Parathyroid adenoma (tissue), 2 donors: ENCODE measurements around the gene BACH1.

ENCODE experiments used
- H2AFZ ChIP-seq: fragments of 300-600 bp; sonication (generic); one replicate; pipeline ENCODE4 v1.7.0; 2017; ENCODE audit warnings: antibody characterized with exemption, mild to moderate bottlenecking
- H3K27ac ChIP-seq: fragments of 300-600 bp; sonication (generic); one replicate; pipeline ENCODE4 v1.7.0; 2017
- H3K27me3 ChIP-seq: fragments of 300-600 bp; sonication (generic); one replicate; pipeline ENCODE4 v1.7.0; 2017; ENCODE audit warnings: low read length; ENCODE audit not compliant: control insufficient read depth, insufficient read depth
- H3K36me3 ChIP-seq: fragments of 300-600 bp; sonication (generic); one replicate; pipeline ENCODE4 v1.7.0; 2017; ENCODE audit warnings: low read length; ENCODE audit not compliant: control insufficient read depth, insufficient read depth
- H3K4me1 ChIP-seq: fragments of 300-600 bp; sonication (generic); one replicate; pipeline ENCODE4 v1.7.0; 2017; ENCODE audit warnings: control low read depth
- H3K4me2 ChIP-seq: fragments of 300-600 bp; sonication (generic); one replicate; pipeline ENCODE4 v1.7.0; 2017; ENCODE audit warnings: low read length
- H3K4me3 ChIP-seq: fragments of 300-600 bp; sonication (generic); one replicate; pipeline ENCODE4 v1.7.0; 2017; ENCODE audit warnings: low read depth, low read length
- H3K79me2 ChIP-seq: fragments of 300-600 bp; sonication (generic); one replicate; pipeline ENCODE4 v1.7.0; 2017; ENCODE audit warnings: control low read depth
- H3K9ac ChIP-seq: fragments of 300-600 bp; sonication (generic); one replicate; pipeline ENCODE4 v1.7.0; 2017; ENCODE audit warnings: mild to moderate bottlenecking
- H3K9me3 ChIP-seq: fragments of 300-600 bp; sonication (generic); one replicate; pipeline ENCODE4 v1.7.0; 2017; ENCODE audit warnings: low read length; ENCODE audit not compliant: control insufficient read depth
- TF ChIP-seq, protein P1 (sequence below): fragments of 300-600 bp; sonication (generic); IDR thresholded peaks from one replicate; pipeline ENCODE4 v1.7.0; 2017; ENCODE audit warnings: antibody characterized with exemption, mild to moderate bottlenecking
- donor health status: primary hyperparathyroidism.

Gene BACH1

GRCh38 chr21:29387598-29387997, 88.9 kb downstream of the BACH1 start:
- H3K27ac ChIP-seq: no peak overlapping the region
- H3K27me3 ChIP-seq: no peaks in the 10 kb centered on the region
- H3K9ac ChIP-seq: no peak overlapping the region
- H3K4me3 ChIP-seq: no peak overlapping the region
- no peaks in the 10 kb centered on the region for H3K79me2 ChIP-seq
- H3K4me1 ChIP-seq: no peaks in the 10 kb centered on the region
- TF ChIP-seq, protein P1, sequence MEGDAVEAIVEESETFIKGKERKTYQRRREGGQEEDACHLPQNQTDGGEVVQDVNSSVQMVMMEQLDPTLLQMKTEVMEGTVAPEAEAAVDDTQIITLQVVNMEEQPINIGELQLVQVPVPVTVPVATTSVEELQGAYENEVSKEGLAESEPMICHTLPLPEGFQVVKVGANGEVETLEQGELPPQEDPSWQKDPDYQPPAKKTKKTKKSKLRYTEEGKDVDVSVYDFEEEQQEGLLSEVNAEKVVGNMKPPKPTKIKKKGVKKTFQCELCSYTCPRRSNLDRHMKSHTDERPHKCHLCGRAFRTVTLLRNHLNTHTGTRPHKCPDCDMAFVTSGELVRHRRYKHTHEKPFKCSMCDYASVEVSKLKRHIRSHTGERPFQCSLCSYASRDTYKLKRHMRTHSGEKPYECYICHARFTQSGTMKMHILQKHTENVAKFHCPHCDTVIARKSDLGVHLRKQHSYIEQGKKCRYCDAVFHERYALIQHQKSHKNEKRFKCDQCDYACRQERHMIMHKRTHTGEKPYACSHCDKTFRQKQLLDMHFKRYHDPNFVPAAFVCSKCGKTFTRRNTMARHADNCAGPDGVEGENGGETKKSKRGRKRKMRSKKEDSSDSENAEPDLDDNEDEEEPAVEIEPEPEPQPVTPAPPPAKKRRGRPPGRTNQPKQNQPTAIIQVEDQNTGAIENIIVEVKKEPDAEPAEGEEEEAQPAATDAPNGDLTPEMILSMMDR: no peak
- H3K36me3 ChIP-seq: no peaks in the 10 kb centered on the region
- no peak overlapping the region for H2AFZ ChIP-seq
- H3K4me2 ChIP-seq: no peak overlapping the region
- H3K9me3 ChIP-seq: no peaks in the 10 kb centered on the region

GRCh38 chr21:29389136-29389535, 90.4 kb downstream of the BACH1 start:
- H3K36me3 ChIP-seq: no peaks in the 10 kb centered on the region
- H3K27ac ChIP-seq: no peak overlapping the region
- H3K9ac ChIP-seq: no peak overlapping the region
- no peaks in the 10 kb centered on the region for H3K27me3 ChIP-seq
- H3K4me3 ChIP-seq: no peak overlapping the region
- H3K4me1 ChIP-seq: no peaks in the 10 kb centered on the region
- H2AFZ ChIP-seq: no peak overlapping the region
- H3K4me2 ChIP-seq: no peak overlapping the region
- no peaks in the 10 kb centered on the region for H3K79me2 ChIP-seq
- no peaks in the 10 kb centered on the region for H3K9me3 ChIP-seq
- TF ChIP-seq, protein P1: no peak

DNA sequence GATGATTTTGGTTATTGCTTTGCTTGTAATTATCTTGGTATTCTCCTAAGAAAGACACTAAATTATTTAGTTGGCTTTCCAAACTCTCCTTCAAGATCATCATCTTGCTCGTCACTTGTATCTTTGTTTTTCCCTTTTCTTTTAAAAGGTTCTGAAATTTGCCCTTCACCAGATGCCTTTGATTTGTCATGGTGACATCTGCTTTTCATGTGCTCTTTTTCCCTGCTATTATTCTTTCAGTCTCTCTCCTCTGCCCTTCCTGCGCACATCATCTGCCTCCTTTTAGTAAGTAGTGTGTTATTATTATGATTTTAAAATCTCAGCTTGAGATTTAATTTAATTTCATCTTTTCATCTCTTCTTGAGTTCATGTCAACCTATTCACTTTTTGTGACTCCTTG, 92.1 kb downstream of the BACH1 start:
- Histone ChIP-seq H3K9ac (no peak overlapping the region), H3K27ac (no peak overlapping the region), H3K4me3 (no peak overlapping the region), H3K79me2 (no peaks in the 10 kb centered on the region), H3K36me3 (no peaks in the 10 kb centered on the region), H3K27me3 (no peaks in the 10 kb centered on the region), H2AFZ (no peak overlapping the region), H3K4me2 (no peak overlapping the region), H3K9me3 (no peaks in the 10 kb centered on the region), H3K4me1 (no peaks in the 10 kb centered on the region)
- TF ChIP-seq, protein P1: no peak

GRCh38 chr21:29394051-29394450, 95.3 kb downstream of the BACH1 start:
- Histone ChIP-seq H3K9ac (no peak overlapping the region), H3K9me3 (no peaks in the 10 kb centered on the region), H3K4me1 (no peaks in the 10 kb centered on the region), H3K27me3 (no peaks in the 10 kb centered on the region), H2AFZ (no peak overlapping the region), H3K27ac (no peak overlapping the region), H3K4me2 (no peak overlapping the region), H3K4me3 (no peak overlapping the region), H3K79me2 (no peaks in the 10 kb centered on the region), H3K36me3 (no peaks in the 10 kb centered on the region)
- TF ChIP-seq, protein P1: no peak
